ENCODE measurements around the gene UBASH3B.
A peak's percentile ranks its signal among the peaks of the same experiment; 100 is the strongest.

UBASH3B gene

DNA sequence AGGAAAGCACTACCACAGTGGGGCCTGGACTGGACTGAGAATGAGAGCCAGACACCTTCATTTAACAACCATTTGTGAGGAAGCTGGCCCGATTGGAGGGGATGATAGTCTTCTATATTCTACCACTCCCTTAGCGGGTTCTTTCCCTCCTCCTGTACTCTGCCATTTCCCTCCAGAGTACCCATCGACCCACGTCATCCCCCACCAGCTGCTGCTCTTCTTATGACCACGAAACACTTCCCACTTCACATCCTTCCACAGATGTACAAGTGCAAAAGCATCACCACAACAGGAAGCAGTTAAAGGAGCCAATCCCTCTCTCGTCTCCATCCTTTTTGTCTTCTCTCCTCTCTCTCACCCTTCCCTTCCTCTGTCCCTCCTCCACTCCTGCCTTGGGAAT, 18.0 kb upstream of the UBASH3B start:
- Mint-ChIP-seq H3K4me3 (no peak overlapping the region), H3K27ac (peak overlapping the region in 1 of 2 donors; percentile 71), H3K9me3 (no peaks in the 10 kb centered on the region), H3K27me3 (no peaks in the 10 kb centered on the region), H3K4me1 (peaks cover 9% of the 10 kb centered on the region)
- DNase-seq (no peak), ATAC-seq (peak; percentile 57)

DNA sequence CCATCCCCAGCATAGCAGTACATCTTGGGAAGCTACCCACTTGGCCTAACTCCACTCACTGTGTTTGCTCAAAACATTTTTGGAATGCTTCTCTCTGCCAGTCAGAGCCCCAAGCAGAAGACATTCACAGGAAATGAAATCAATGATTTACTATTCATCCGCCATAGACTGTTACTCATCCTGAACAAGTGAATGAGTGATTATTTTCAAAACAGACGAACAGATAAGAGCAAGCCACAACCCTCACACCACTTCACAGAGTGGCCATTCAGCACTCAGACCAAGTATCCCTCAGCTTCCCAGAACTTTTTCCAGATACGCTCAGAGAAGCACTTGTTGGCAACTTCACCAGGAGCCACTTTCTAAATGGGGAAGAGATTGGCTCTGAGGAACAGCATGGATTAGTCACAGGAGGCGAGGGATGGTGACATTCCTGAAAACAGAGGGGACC, 13.0 kb upstream of the UBASH3B start:
- no peak for ATAC-seq

DNA sequence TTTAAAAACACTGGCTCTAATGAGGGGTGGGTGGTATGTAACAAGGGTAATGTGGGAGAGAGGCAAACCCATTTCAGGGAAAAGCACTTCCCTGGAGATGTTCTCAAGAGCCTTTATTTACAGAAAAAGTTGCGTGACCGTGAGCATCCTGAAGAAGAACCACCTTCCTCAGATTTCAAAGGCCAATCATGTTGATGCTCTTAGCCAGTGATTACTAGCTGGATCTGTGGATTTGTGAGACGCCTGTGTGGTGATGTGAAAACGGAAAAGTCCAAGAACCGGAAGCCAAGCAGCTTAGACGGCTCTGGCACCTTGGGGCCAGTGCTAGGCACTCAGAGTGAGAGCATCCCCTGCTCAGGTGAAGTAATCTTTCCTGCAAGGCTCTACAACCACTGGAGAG, 12.6 kb upstream of the UBASH3B start:
- H3K4me1 Mint-ChIP-seq, result peaks cover 6% of the 10 kb centered on the region

More for the DNA sequence above, 13.0 kb upstream of the UBASH3B start:
- peaks cover 10% of the 10 kb centered on the region for H3K4me1 Mint-ChIP-seq
- DNase-seq, result no peak
- no peaks in the 10 kb centered on the region for H3K27me3 Mint-ChIP-seq
- no peak overlapping the region for H3K4me3 Mint-ChIP-seq
- H3K9me3 Mint-ChIP-seq, result no peaks in the 10 kb centered on the region
- no peak overlapping the region for H3K27ac Mint-ChIP-seq

DNA sequence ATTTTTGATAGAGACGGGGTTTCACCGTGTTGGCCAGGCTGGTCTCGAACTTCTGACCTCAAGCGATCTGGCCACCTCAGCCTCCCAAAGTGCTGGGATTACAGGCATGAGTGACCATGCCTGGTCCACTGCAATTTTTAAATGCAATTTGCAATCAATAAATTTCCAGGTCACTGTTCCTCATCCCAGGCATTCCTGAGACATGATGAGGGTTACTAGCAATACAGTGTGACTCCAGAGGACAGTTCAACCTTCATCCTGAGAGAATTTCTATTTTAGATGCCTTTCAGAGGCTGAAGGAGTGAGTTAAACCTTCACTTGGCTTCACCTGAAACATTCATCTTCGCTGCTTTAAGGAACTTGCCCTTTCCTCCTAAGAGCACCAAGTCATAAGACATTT, 9.7 kb upstream of the UBASH3B start:
- peaks cover 9% of the 10 kb centered on the region for H3K4me1 Mint-ChIP-seq
- no peak overlapping the region for H3K4me3 Mint-ChIP-seq
- H3K27me3 Mint-ChIP-seq, result peaks cover 7% of the 10 kb centered on the region
- H3K27ac Mint-ChIP-seq, result no peak overlapping the region
- no peaks in the 10 kb centered on the region for H3K9me3 Mint-ChIP-seq
- DNase-seq, result no peak
- no peak for ATAC-seq

More for the DNA sequence above, 12.6 kb upstream of the UBASH3B start:
- no peak overlapping the region for H3K27ac Mint-ChIP-seq
- H3K4me3 Mint-ChIP-seq, result no peak overlapping the region
- no peak for DNase-seq
- no peaks in the 10 kb centered on the region for H3K9me3 Mint-ChIP-seq
- no peaks in the 10 kb centered on the region for H3K27me3 Mint-ChIP-seq
- no peak for ATAC-seq

DNA sequence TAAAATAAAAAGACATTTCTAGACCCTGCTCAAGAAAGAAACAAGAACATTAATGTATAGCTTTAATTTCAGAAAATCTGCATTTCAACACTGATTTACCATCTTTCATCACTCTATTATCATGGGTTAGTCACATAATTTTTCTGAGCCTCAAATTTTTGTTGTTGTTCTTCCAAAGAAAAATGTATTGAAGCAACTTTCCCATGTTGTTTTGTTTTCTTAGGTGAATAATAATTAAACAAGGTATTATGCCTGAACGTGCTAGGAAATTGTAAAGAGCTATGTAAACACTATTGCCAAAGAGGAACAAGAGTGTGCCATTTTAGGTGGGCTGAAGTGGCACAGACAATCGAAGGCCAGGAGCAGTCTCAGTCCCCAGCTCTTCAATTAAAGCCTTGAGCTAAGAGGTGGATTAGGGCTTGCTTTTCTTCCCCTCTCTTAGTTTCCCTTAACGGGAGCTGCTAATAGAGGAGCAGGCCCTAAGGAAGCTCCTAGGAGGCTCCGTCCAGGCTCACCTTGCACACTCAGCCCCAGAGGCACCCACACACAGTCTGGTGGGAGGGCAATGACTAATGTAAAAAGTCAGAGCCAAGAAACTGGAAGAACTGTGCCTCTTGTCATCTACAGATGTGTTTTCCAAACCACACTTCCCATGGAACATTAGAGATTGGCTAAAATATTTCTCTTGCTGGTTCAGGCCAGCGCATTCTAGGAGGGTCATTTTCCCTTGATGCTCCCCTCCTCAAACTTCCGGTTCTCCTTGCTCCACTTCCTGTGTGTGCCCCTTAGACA, 8.8 kb upstream of the UBASH3B start:
- no peak overlapping the region for H3K27ac Mint-ChIP-seq
- H3K4me1 Mint-ChIP-seq, result peaks cover 9% of the 10 kb centered on the region
- H3K9me3 Mint-ChIP-seq, result no peaks in the 10 kb centered on the region
- ATAC-seq (no peak), DNase-seq (no peak)
- no peak overlapping the region for H3K4me3 Mint-ChIP-seq
- H3K27me3 Mint-ChIP-seq, result peaks cover 7% of the 10 kb centered on the region

DNA sequence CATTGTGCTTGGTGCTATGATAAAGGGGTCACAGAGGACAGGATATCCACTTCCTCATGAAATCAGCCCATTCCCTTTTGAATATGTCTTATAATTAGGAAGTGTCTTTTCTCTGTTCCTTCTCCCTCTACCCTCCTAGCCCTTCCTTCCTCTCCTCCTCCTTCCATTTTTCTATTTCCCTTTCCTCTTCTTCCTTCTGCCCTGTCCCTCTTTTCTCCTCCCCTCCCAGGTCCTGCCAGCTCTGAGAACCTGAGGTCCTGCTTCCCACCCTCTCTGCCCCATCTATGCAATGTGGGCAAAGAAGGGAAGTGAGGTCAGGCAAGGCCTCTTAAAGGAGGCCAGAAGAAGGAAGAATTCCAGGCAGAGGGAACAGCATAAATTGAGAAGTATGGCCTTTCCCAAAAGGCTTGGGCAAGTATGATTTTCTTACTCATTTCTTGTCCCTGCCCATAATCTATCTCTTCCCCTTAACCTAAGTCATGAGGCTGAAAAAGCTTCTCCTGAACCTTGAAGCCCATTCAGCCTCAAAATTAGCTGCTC, 7.7 kb upstream of the UBASH3B start:
- Mint-ChIP-seq H3K9me3 (no peaks in the 10 kb centered on the region), H3K4me1 (peaks cover 9% of the 10 kb centered on the region), H3K27ac (no peak overlapping the region), H3K27me3 (peaks cover 8% of the 10 kb centered on the region), H3K4me3 (no peak overlapping the region)
- DNase-seq (no peak), ATAC-seq (no peak)

DNA sequence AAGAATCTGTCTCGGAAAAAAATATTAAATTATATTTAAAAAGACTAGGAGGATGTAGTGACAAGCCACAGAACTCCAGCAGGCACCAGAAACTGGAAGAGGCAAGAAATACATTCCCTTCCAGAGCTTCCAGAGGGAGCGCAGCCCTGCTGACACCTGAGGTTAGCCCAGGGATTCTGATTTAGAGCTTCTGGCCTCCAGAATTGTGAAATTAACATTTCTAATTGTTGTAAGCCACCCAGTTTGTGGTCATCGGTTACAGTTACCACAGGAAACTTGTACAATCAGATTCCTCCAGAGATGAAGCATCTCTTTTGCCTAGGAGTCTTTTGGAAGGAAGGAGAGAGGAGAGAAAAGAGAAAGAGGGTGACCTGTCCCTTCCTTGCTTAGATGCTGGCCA, 6.4 kb upstream of the UBASH3B start:
- Mint-ChIP-seq H3K27me3 (peaks cover 22% of the 10 kb centered on the region), H3K4me3 (no peak overlapping the region), H3K4me1 (peaks cover 9% of the 10 kb centered on the region), H3K9me3 (no peaks in the 10 kb centered on the region), H3K27ac (no peak overlapping the region)
- no peak for ATAC-seq
- no peak for DNase-seq

DNA sequence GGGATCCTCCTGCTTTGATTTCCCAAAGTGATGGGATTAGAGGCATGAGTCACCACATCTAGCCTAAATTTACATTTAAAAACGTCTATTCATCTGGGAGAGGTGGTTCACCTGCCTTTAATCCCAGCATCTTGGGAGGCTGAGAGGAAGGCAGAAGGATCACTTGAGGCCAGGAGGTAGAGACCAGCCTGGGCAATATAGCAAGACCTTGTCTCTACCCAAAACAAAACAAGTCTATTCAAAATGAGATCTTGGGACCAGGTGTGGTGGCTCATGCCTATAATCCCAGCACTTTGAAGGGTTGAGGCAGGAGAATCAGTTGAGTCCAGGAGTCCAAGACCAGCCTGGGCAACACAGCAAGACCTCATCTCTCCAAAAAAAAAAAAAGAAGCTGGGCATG, 4.9 kb upstream of the UBASH3B start:
- Mint-ChIP-seq H3K27ac (no peak overlapping the region), H3K9me3 (no peaks in the 10 kb centered on the region), H3K27me3 (peaks cover 34% of the 10 kb centered on the region), H3K4me3 (no peak overlapping the region), H3K4me1 (peaks cover 17% of the 10 kb centered on the region)
- DNase-seq, result no peak
- no peak for ATAC-seq

DNA sequence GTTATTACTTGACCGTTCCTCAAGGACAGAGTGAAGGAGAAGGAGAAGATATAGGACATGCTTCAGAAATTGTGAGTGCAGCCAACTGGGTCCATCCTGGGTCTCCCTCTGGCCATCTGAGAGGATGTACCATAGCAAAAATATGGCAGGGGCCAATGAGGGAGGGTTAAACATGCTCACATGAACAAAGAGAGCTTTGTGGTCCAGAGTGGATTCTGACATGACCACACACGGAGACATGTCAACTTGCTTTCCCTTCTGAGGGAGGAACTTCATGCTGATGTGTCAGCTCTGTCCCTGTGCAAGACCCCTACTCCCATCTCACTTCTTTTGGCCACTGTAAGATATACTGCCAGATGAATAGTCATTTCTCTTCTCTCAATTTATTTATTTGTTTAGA, 3.0 kb upstream of the UBASH3B start:
- Mint-ChIP-seq H3K4me3 (no peak overlapping the region), H3K4me1 (peaks cover 24% of the 10 kb centered on the region), H3K27ac (no peak overlapping the region), H3K9me3 (no peaks in the 10 kb centered on the region), H3K27me3 (peaks cover 34% of the 10 kb centered on the region)
- ATAC-seq, result no peak
- DNase-seq, result no peak

DNA sequence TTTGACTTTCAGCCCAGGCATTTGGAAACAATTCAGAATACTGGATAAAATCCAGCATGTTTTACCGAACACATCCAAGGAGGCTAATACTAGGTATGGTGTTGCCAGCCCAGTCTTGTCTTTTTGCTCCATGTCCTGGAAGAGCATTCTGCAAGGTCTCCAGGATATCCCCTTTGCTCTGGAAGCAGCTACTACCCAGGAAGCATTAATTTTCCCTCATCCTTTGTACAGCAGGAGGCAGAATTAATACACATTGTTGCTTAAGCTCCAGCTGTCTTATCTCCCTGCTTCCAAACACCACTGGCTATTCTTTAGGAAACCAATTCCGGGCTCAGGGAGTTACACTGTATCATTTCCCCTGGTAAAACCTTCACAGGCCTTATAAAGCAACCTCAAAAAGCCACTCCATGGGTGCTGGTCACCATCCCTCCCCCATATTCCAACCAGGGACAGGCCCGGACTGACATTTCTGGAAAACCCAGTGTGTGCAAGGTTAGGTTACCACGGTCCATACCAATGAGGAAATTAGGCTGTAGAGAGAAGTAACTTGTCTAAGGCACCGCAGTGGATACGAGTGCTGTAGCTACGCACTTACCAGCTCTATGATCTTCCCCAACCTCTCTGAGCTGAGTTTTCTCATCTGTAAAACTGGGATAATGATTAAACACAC, 1.5 kb upstream of the UBASH3B start:
- no peak overlapping the region for H3K4me3 Mint-ChIP-seq
- H3K4me1 Mint-ChIP-seq, result peaks cover 38% of the 10 kb centered on the region
- no peak overlapping the region for H3K27ac Mint-ChIP-seq
- H3K27me3 Mint-ChIP-seq, result peaks cover 32% of the 10 kb centered on the region
- ATAC-seq (no peak), DNase-seq (no peak)
- H3K9me3 Mint-ChIP-seq, result no peaks in the 10 kb centered on the region

DNA sequence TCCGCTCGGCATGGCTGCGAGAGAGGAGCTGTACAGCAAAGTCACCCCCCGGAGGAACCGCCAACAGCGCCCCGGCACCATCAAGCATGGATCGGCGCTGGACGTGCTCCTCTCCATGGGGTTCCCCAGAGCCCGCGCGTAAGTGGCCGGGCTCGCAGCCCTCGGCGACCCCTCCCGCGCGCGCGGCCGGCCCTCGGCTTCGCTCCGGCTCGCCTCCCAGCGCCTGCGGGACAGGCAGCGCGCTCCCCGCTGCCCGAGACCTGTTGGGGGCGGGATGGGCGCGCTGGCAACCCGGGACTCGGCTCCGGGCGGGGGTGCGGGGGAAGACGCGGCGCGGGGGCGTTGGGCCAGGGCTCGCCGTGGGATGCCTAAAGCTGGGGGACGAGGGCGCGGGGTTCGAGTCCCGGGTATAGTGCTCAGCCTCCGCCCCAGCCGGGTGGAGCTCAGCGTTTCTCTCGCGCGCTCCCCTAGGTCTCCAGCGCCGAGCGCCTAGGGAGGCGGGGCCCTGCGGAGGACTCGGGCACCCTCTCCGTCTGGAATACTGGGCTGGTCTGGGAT, 630 bp downstream of the UBASH3B start:
- H3K27ac Mint-ChIP-seq, result peak overlapping the region; percentile 91 to 93
- ATAC-seq (peak; percentile 73), DNase-seq (peak; percentile 60 to 62)
- H3K4me3 Mint-ChIP-seq, result peak overlapping the region; percentile 91 to 92
- peaks cover 27% of the 10 kb centered on the region for H3K27me3 Mint-ChIP-seq
- peaks cover 56% of the 10 kb centered on the region for H3K4me1 Mint-ChIP-seq
- no peaks in the 10 kb centered on the region for H3K9me3 Mint-ChIP-seq

DNA sequence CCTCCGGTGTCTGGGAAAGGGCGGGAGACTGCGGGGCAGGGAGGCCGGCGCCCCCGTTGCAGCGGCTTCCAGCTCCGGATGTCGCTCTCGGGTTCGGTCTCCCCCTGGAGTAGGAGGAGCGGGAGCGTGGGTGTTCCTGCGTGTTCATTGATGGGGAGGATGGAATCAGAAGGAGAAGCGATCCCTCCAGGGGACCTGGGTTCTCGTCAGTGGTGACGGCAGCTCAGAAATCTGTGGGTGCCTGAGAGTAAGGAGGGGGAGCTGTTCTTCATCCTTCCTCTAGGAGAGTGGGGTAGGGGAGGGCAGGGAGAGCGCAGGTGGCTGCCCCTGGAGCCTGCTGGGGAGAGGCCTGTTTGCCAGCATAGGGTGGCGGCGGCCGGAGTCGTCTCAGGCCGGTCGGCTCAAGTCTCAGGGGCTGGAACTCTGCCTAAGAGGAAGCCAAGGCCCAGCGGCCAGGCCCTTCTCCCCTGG, 1.1 kb downstream of the UBASH3B start:
- Mint-ChIP-seq H3K9me3 (no peaks in the 10 kb centered on the region), H3K4me3 (peak overlapping the region; percentile 91 to 92), H3K4me1 (peaks cover 58% of the 10 kb centered on the region), H3K27ac (peak overlapping the region; percentile 83 to 93), H3K27me3 (peaks cover 27% of the 10 kb centered on the region)
- ATAC-seq (peak; percentile 61), DNase-seq (peak; percentile 40 to 44)

DNA sequence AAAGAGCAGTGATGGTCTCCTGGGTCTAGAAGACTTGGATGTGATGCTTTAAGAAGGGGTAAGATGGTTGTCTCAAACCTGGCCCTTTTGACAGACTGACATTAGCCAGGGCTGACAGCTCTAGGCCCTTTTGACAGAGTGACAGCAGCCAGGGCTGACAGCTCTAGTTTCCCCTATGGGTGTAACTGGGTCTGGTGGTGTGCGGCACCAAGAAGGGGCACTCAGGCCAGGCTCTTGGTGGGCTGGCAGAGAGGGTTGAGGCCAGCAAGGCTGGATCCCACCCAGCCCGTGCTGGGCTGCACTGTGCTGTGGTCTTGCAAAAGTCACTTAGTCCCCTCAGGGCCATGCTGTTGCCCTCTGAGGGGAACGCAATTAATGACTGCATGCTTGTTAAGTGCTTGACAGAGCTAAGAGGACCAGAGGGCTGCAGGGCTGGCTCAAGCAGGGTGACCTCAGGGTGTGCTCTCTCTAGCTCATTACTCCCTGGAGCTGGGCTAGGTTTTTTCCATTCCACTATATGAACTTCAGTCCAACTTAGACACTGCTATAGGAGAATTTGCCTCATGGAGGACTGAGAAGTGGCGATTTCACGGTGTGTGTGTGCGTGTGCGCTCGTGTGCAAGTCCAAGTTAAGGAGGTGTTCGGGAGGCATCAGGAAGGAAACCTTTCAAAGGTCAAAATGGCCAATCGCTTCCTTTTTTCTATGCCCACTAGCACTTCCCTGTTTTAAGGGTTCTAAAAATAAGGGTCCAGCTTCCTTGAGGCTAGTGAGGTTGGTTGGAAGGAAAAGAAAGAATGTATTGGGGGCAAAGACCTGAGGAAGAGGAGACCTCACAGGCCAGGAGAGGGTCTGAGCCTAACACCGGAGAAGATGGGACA, 4.4 kb downstream of the UBASH3B start:
- DNase-seq (no peak), ATAC-seq (no peak)
- Mint-ChIP-seq H3K27me3 (peaks cover 4% of the 10 kb centered on the region), H3K27ac (no peak overlapping the region), H3K9me3 (no peaks in the 10 kb centered on the region), H3K4me1 (peaks cover 86% of the 10 kb centered on the region), H3K4me3 (no peak overlapping the region)

DNA sequence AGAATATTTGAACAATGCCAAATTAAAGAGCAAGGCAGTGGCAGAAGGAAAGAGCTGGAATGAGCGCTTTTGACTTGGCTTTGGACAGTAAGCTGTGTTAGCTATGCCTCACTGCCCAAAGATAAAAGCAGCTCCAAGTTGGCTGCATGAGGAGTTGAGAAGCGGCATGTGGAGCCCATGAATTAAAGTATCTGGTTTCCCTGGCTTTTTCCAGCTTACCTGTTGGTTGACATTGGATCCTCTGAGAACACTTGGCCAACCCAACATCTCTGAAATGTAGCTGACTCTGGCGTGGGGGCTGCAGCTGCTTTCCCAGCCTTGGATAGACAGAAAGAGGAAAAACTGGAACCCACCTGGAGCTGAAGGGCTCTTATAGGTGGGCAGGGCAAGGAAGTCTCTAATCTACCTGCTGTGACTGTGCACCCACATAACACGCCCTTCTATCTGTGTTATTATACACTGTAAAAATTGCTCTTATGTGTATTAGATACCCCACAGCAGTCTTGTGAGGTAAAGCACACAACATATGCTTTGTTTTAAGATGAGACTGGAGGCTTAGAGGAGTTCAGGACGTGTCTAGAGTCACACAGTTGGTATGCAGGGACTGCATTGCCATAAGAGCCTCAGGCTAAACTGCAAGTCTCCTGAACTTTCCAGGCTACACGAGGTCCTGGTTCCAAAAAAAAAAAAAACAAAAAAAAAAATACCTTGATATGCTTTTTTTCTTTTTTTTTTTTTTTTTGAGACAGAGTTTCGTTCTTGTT, 5.8 kb downstream of the UBASH3B start:
- Mint-ChIP-seq H3K27ac (no peak overlapping the region), H3K9me3 (no peaks in the 10 kb centered on the region), H3K27me3 (no peaks in the 10 kb centered on the region), H3K4me1 (peaks cover 80% of the 10 kb centered on the region), H3K4me3 (no peak overlapping the region)
- ATAC-seq (no peak), DNase-seq (no peak)
